ENCODE measurements around the gene ST8SIA5. TPM values are rescaled to one million over a fixed set of nuclear protein-coding genes. Genes with fewer than 3 reads are reported as not detected.

The ST8SIA5 gene
- total and polyA plus RNA-seq, 4 donors: 3.3 to 26.6 (median 16.1) TPM

- Histone ChIP-seq H3K27me3 (ENCODE audit: control insufficient read depth, insufficient read depth, low read length) (no peaks in the 10 kb centered on the region), H3K4me1 (ENCODE audit: control insufficient read depth, insufficient read depth, low read length) (peaks cover 3% of the 10 kb centered on the region), H3K36me3 (ENCODE audit: control insufficient read depth, insufficient read depth, low read length) (no peaks in the 10 kb centered on the region), H3K27ac (ENCODE audit: low read depth, low read length) (no peak overlapping the region), H3K9me3 (ENCODE audit: control insufficient read depth, insufficient read depth, low read length) (no peaks in the 10 kb centered on the region), H3K4me3 (ENCODE audit: low read depth, low read length) (no peak overlapping the region)
- WGBS (ENCODE audit: insufficient coverage): 84% methylated on average over 3 of the region's 5 CpGs
- DNase-seq (ENCODE audit: low read depth in 4 of 6, low spot score in 6 of 6): no peak
These were observed 127.5 kb downstream of the ST8SIA5 start for GRCh38 chr18:46629361-46629760.

DNA sequence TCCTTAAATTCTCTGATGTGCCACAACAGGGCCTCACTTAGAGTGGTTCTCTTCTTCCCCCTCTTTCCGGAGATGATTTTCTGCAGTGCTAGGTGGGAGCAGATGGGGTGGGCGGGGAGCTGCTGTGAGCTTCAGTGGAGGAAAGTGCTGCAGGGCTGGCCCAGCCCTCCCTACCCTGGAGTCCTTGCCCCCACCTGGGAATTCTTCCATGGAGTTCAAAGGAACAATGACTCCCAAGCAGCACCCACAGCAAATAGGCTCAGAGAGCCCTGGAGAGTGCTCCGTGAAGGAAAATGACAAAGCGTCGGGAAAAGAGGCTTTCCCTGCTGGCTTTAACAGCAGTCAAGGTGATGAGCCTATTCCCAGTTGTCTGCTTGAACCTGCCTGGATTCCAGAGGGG lies 128.6 kb downstream of the ST8SIA5 start:
- H3K27me3 ChIP-seq (ENCODE audit: control insufficient read depth, insufficient read depth, low read length): no peaks in the 10 kb centered on the region
- peaks cover 9% of the 10 kb centered on the region for H3K4me1 ChIP-seq (ENCODE audit: control insufficient read depth, insufficient read depth, low read length)
- no peak overlapping the region for H3K27ac ChIP-seq (ENCODE audit: low read depth, low read length)
- H3K4me3 ChIP-seq (ENCODE audit: low read depth, low read length): no peak overlapping the region
- H3K9me3 ChIP-seq (ENCODE audit: control insufficient read depth, insufficient read depth, low read length): no peaks in the 10 kb centered on the region
- WGBS (ENCODE audit: insufficient coverage): 64% methylated on average over 3 of the region's 5 CpGs
- H3K36me3 ChIP-seq (ENCODE audit: control insufficient read depth, insufficient read depth, low read length): no peaks in the 10 kb centered on the region
- DNase-seq (ENCODE audit: low read depth in 4 of 6, low spot score in 6 of 6): no peak

- no peak overlapping the region for H3K4me3 ChIP-seq (ENCODE audit: low read depth, low read length)
- no peak overlapping the region for H3K27ac ChIP-seq (ENCODE audit: low read depth, low read length)
- whole genome bisulfite sequencing (ENCODE audit: insufficient coverage): no CpG with 5 or more reads among the region's 2 CpGs
- no peaks in the 10 kb centered on the region for H3K36me3 ChIP-seq (ENCODE audit: control insufficient read depth, insufficient read depth, low read length)
- H3K9me3 ChIP-seq (ENCODE audit: control insufficient read depth, insufficient read depth, low read length): no peaks in the 10 kb centered on the region
- peaks cover 9% of the 10 kb centered on the region for H3K4me1 ChIP-seq (ENCODE audit: control insufficient read depth, insufficient read depth, low read length)
- H3K27me3 ChIP-seq (ENCODE audit: control insufficient read depth, insufficient read depth, low read length): no peaks in the 10 kb centered on the region
- DNase-seq (ENCODE audit: low read depth in 4 of 6, low spot score in 6 of 6): no peak
These were observed 129.7 kb downstream of the ST8SIA5 start for GRCh38 chr18:46627136-46627535.

GRCh38 chr18:46625069-46625468 lies 131.8 kb downstream of the ST8SIA5 start:
- Histone ChIP-seq H3K36me3 (ENCODE audit: control insufficient read depth, insufficient read depth, low read length) (no peaks in the 10 kb centered on the region), H3K4me1 (ENCODE audit: control insufficient read depth, insufficient read depth, low read length) (peaks cover 9% of the 10 kb centered on the region), H3K4me3 (ENCODE audit: low read depth, low read length) (no peak overlapping the region), H3K27ac (ENCODE audit: low read depth, low read length) (no peak overlapping the region), H3K9me3 (ENCODE audit: control insufficient read depth, insufficient read depth, low read length) (no peaks in the 10 kb centered on the region), H3K27me3 (ENCODE audit: control insufficient read depth, insufficient read depth, low read length) (no peaks in the 10 kb centered on the region)
- no peak for DNase-seq (ENCODE audit: low read depth in 4 of 6, low spot score in 6 of 6)
- 85% methylated on average over 5 of the region's 5 CpGs for WGBS (ENCODE audit: insufficient coverage)

GRCh38 chr18:46624127-46624526 lies 132.7 kb downstream of the ST8SIA5 start:
- Histone ChIP-seq H3K27ac (ENCODE audit: low read depth, low read length) (no peak overlapping the region), H3K4me1 (ENCODE audit: control insufficient read depth, insufficient read depth, low read length) (peaks cover 9% of the 10 kb centered on the region), H3K27me3 (ENCODE audit: control insufficient read depth, insufficient read depth, low read length) (no peaks in the 10 kb centered on the region), H3K36me3 (ENCODE audit: control insufficient read depth, insufficient read depth, low read length) (no peaks in the 10 kb centered on the region), H3K9me3 (ENCODE audit: control insufficient read depth, insufficient read depth, low read length) (no peaks in the 10 kb centered on the region), H3K4me3 (ENCODE audit: low read depth, low read length) (no peak overlapping the region)
- 87% methylated on average over 4 of the region's 11 CpGs for WGBS (ENCODE audit: insufficient coverage)
- DNase-seq (ENCODE audit: low read depth in 4 of 6, low spot score in 6 of 6): no peak

GRCh38 chr18:46623541-46623940 lies 133.3 kb downstream of the ST8SIA5 start:
- Histone ChIP-seq H3K4me3 (ENCODE audit: low read depth, low read length) (no peak overlapping the region), H3K4me1 (ENCODE audit: control insufficient read depth, insufficient read depth, low read length) (peaks cover 9% of the 10 kb centered on the region), H3K36me3 (ENCODE audit: control insufficient read depth, insufficient read depth, low read length) (no peaks in the 10 kb centered on the region), H3K9me3 (ENCODE audit: control insufficient read depth, insufficient read depth, low read length) (no peaks in the 10 kb centered on the region), H3K27ac (ENCODE audit: low read depth, low read length) (no peak overlapping the region), H3K27me3 (ENCODE audit: control insufficient read depth, insufficient read depth, low read length) (no peaks in the 10 kb centered on the region)
- 71% methylated on average over 10 of the region's 10 CpGs for WGBS (ENCODE audit: insufficient coverage)
- DNase-seq (ENCODE audit: low read depth in 4 of 6, low spot score in 6 of 6): no peak

DNA sequence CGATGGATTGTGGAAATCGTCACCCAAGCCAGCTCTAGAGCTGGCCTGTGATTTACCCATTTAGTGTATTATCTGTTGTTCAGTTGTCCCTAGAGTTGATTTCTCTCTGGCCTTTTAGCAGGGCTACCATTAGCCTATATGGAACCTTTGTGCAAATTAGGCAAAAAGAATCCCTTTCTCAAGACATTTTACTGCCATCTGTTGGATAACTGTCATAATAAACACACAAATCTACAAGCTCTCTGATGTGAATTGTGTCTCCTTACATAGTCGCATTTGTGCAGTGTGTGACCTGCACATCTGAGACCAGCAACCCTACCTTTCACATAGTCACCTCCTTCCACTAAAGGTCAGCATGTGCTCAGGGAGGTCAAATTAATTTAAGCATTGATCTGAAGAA lies 133.9 kb downstream of the ST8SIA5 start:
- Histone ChIP-seq H3K4me3 (ENCODE audit: low read depth, low read length) (no peak overlapping the region), H3K36me3 (ENCODE audit: control insufficient read depth, insufficient read depth, low read length) (no peaks in the 10 kb centered on the region), H3K27ac (ENCODE audit: low read depth, low read length) (no peak overlapping the region), H3K9me3 (ENCODE audit: control insufficient read depth, insufficient read depth, low read length) (no peaks in the 10 kb centered on the region), H3K4me1 (ENCODE audit: control insufficient read depth, insufficient read depth, low read length) (peaks cover 6% of the 10 kb centered on the region), H3K27me3 (ENCODE audit: control insufficient read depth, insufficient read depth, low read length) (no peaks in the 10 kb centered on the region)
- peak in 4 of 6 donors; percentile 3 to 85 (median 36) for DNase-seq (ENCODE audit: low read depth in 4 of 6, low spot score in 6 of 6)
- WGBS (ENCODE audit: insufficient coverage): 93% methylated on average over 2 of the region's 3 CpGs

DNA sequence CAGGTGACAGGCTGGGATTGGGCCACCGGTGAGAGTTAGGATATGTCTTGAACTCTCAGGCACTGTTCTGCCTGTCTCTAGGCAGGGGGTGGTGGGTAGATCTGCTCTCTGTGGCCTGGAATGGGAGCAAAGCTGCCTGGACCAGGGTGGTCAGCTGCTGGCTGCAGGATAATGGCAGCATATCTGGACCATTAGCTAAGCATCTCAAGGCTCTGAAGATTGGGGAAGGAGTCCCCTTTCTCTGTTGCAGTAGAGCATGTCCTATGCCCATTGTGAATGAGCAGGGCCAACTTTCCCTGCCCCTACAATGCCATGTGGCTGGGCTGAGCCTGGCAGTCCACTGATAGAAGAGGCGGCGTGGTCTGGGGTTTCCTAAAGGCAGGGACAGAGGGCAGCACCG lies 134.4 kb downstream of the ST8SIA5 start:
- Histone ChIP-seq H3K4me1 (ENCODE audit: control insufficient read depth, insufficient read depth, low read length) (peaks cover 6% of the 10 kb centered on the region), H3K9me3 (ENCODE audit: control insufficient read depth, insufficient read depth, low read length) (no peaks in the 10 kb centered on the region), H3K4me3 (ENCODE audit: low read depth, low read length) (no peak overlapping the region), H3K36me3 (ENCODE audit: control insufficient read depth, insufficient read depth, low read length) (no peaks in the 10 kb centered on the region), H3K27ac (ENCODE audit: low read depth, low read length) (no peak overlapping the region), H3K27me3 (ENCODE audit: control insufficient read depth, insufficient read depth, low read length) (no peaks in the 10 kb centered on the region)
- 94% methylated on average over 4 of the region's 4 CpGs for WGBS (ENCODE audit: insufficient coverage)
- no peak for DNase-seq (ENCODE audit: low read depth in 4 of 6, low spot score in 6 of 6)

- no peak for DNase-seq (ENCODE audit: low read depth in 4 of 6, low spot score in 6 of 6)
- 60% methylated on average over 1 of the region's 2 CpGs for WGBS (ENCODE audit: insufficient coverage)
- Histone ChIP-seq H3K9me3 (ENCODE audit: control insufficient read depth, insufficient read depth, low read length) (no peaks in the 10 kb centered on the region), H3K27ac (ENCODE audit: low read depth, low read length) (no peak overlapping the region), H3K4me1 (ENCODE audit: control insufficient read depth, insufficient read depth, low read length) (peaks cover 6% of the 10 kb centered on the region), H3K36me3 (ENCODE audit: control insufficient read depth, insufficient read depth, low read length) (no peaks in the 10 kb centered on the region), H3K27me3 (ENCODE audit: control insufficient read depth, insufficient read depth, low read length) (no peaks in the 10 kb centered on the region), H3K4me3 (ENCODE audit: low read depth, low read length) (no peak overlapping the region)
These were observed 135.0 kb downstream of the ST8SIA5 start for GRCh38 chr18:46621871-46622270.

GRCh38 chr18:46621111-46621766 lies 135.6 kb downstream of the ST8SIA5 start:
- Histone ChIP-seq H3K27ac (ENCODE audit: low read depth, low read length) (no peak overlapping the region), H3K4me3 (ENCODE audit: low read depth, low read length) (no peak overlapping the region), H3K36me3 (ENCODE audit: control insufficient read depth, insufficient read depth, low read length) (no peaks in the 10 kb centered on the region), H3K9me3 (ENCODE audit: control insufficient read depth, insufficient read depth, low read length) (no peaks in the 10 kb centered on the region), H3K27me3 (ENCODE audit: control insufficient read depth, insufficient read depth, low read length) (no peaks in the 10 kb centered on the region), H3K4me1 (ENCODE audit: control insufficient read depth, insufficient read depth, low read length) (peaks cover 6% of the 10 kb centered on the region)
- DNase-seq (ENCODE audit: low read depth in 4 of 6, low spot score in 6 of 6): no peak
- WGBS (ENCODE audit: insufficient coverage): 84% methylated on average over 6 of the region's 6 CpGs
